Activated naive CD4-positive, alpha-beta T cell treated with anti-CD3 and anti-CD28 coated beads, Interleukin-2, amount 10 ng/mL, durations not matched to agents 7 days and 5 days (primary cell): ENCODE measurements around the gene CERS3.

Experiments
- CTCF ChIA-PET: fragments of 350-600 bp; sonication (Branson Sonifier 250); formaldehyde crosslinking; loops from one replicate; lab custom pipeline; 2021; ENCODE audit warnings: antibody characterized with exemption; lab: Charles Lee
- DNase-seq: peaks from one replicate; pipeline ENCODE4 v3.0.0-alpha.2; 2020
- H3K27ac Mint-ChIP-seq: one replicate; pipeline ENCODE4 v1.8.0; 2021; ENCODE audit warnings: mild to moderate bottlenecking, moderate library complexity, mixed read lengths
- H3K27me3 Mint-ChIP-seq: one replicate; pipeline ENCODE4 v1.8.0; 2021; ENCODE audit warnings: mild to moderate bottlenecking, mixed read lengths
- H3K36me3 Mint-ChIP-seq: one replicate; pipeline ENCODE4 v1.8.0; 2021; ENCODE audit warnings: mixed read lengths
- H3K4me1 Mint-ChIP-seq: one replicate; pipeline ENCODE4 v1.8.0; 2021; ENCODE audit warnings: mixed read lengths
- H3K4me3 Mint-ChIP-seq: one replicate; pipeline ENCODE4 v1.8.0; 2021; ENCODE audit warnings: mild to moderate bottlenecking, moderate library complexity, mixed read lengths
- H3K9me3 Mint-ChIP-seq: one replicate; pipeline ENCODE4 v1.8.0; 2021; ENCODE audit warnings: mixed read lengths

The CERS3 gene

GRCh38 chr15:100547961-100548360, 19.2 kb upstream of the CERS3 start:
- no peak overlapping the region for H3K4me3 Mint-ChIP-seq
- CTCF ChIA-PET: interaction anchor here (0.5 kb wide), 1 partner anchor 171 kb away, joined by 3 read pairs; no protein-coding TSS in a partner anchor
- H3K27ac Mint-ChIP-seq: no peak overlapping the region
- peaks cover 27% of the 10 kb centered on the region for H3K36me3 Mint-ChIP-seq
- peaks cover 7% of the 10 kb centered on the region for H3K9me3 Mint-ChIP-seq
- H3K4me1 Mint-ChIP-seq: peaks cover 8% of the 10 kb centered on the region
- no peak for DNase-seq
- H3K27me3 Mint-ChIP-seq: no peaks in the 10 kb centered on the region

GRCh38 chr15:100544946-100545345, 16.2 kb upstream of the CERS3 start:
- no peak overlapping the region for H3K4me3 Mint-ChIP-seq
- H3K27ac Mint-ChIP-seq: no peak overlapping the region
- CTCF ChIA-PET: no interaction called here
- no peaks in the 10 kb centered on the region for H3K9me3 Mint-ChIP-seq
- peaks cover 8% of the 10 kb centered on the region for H3K4me1 Mint-ChIP-seq
- no peaks in the 10 kb centered on the region for H3K27me3 Mint-ChIP-seq
- DNase-seq: no peak
- peaks cover 5% of the 10 kb centered on the region for H3K36me3 Mint-ChIP-seq

GRCh38 chr15:100544338-100544841, 15.6 kb upstream of the CERS3 start:
- Mint-ChIP-seq H3K27me3 (no peaks in the 10 kb centered on the region), H3K9me3 (no peaks in the 10 kb centered on the region), H3K4me1 (peaks cover 8% of the 10 kb centered on the region), H3K36me3 (peaks cover 4% of the 10 kb centered on the region), H3K27ac (no peak overlapping the region), H3K4me3 (no peak overlapping the region)
- CTCF ChIA-PET: no interaction called here
- no peak for DNase-seq

DNA sequence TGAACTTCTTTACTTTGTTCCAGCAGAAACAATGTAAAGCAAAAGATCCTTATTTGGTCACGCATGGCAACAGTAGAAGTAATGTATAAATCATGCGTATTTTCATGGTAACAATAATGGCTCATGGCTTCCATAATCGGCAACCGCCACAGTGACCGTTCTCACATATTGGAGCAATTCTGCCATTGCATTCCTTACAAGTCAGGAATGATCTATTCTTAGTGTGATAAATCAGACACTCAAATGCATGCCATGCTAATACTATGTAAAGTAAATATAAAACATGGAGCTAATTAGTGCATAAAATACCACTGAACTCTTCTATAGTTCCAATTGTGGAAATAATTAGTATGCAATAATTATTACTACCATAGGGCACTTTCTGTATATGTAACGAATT, 13.5 kb upstream of the CERS3 start:
- Mint-ChIP-seq H3K36me3 (peaks cover 6% of the 10 kb centered on the region), H3K4me1 (peaks cover 8% of the 10 kb centered on the region), H3K27me3 (no peaks in the 10 kb centered on the region), H3K4me3 (no peak overlapping the region), H3K9me3 (peaks cover 9% of the 10 kb centered on the region), H3K27ac (no peak overlapping the region)
- CTCF ChIA-PET: interaction anchor here (0.9 kb wide), 1 partner anchor 200 kb away, joined by 3 read pairs; no protein-coding TSS in a partner anchor
- no peak for DNase-seq

GRCh38 chr15:100537331-100537730, 8.6 kb upstream of the CERS3 start:
- Mint-ChIP-seq H3K27me3 (peaks cover 11% of the 10 kb centered on the region), H3K4me1 (no peaks in the 10 kb centered on the region), H3K36me3 (peaks cover 5% of the 10 kb centered on the region), H3K4me3 (no peak overlapping the region), H3K9me3 (peaks cover 9% of the 10 kb centered on the region), H3K27ac (no peak overlapping the region)
- CTCF ChIA-PET: no interaction called here
- no peak for DNase-seq

DNA sequence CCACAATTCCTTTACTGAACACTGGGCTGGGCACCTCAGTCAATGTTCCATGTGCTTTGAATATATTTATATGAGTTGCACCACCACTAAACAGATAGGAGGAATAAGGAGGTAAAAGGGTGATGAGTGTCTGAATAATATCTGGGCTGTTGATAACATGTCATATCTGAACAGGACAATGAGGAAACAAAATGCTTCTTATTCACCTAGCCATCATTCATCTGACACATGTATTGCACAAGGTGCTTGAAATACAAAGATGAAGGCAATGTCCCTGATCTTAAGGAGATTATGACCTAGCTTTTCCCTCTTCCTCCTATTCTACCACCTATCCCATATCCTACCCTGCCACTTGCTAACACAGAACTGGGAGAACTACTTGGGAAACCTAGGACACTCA, 8.0 kb upstream of the CERS3 start:
- CTCF ChIA-PET: no interaction called here
- Mint-ChIP-seq H3K4me3 (no peak overlapping the region), H3K4me1 (no peaks in the 10 kb centered on the region), H3K36me3 (peaks cover 5% of the 10 kb centered on the region), H3K27me3 (peaks cover 11% of the 10 kb centered on the region), H3K27ac (no peak overlapping the region), H3K9me3 (peaks cover 9% of the 10 kb centered on the region)
- no peak for DNase-seq

DNA sequence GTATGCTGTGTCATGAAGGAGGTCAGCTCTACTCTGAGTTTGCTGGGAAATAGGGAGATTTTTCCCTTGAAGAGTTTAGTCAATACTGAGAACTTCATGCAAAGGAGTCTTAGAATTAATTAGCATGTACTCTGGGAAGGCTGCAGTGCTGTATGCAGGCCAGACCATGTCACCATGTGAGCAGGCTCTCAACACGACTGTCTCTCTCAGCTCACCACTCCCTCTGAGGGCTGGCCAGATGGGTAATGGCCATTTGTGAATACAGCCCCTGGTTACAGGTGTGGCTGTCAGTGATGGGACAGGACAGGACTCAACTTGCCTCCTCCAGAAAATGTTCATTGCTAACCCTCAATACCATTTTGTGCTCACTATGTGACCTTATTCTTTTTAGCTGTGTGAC, 5.1 kb upstream of the CERS3 start:
- H3K27ac Mint-ChIP-seq: no peak overlapping the region
- H3K4me1 Mint-ChIP-seq: peaks cover 16% of the 10 kb centered on the region
- peaks cover 5% of the 10 kb centered on the region for H3K9me3 Mint-ChIP-seq
- H3K36me3 Mint-ChIP-seq: peaks cover 5% of the 10 kb centered on the region
- DNase-seq: no peak
- no peak overlapping the region for H3K4me3 Mint-ChIP-seq
- peaks cover 15% of the 10 kb centered on the region for H3K27me3 Mint-ChIP-seq
- CTCF ChIA-PET: no interaction called here

DNA sequence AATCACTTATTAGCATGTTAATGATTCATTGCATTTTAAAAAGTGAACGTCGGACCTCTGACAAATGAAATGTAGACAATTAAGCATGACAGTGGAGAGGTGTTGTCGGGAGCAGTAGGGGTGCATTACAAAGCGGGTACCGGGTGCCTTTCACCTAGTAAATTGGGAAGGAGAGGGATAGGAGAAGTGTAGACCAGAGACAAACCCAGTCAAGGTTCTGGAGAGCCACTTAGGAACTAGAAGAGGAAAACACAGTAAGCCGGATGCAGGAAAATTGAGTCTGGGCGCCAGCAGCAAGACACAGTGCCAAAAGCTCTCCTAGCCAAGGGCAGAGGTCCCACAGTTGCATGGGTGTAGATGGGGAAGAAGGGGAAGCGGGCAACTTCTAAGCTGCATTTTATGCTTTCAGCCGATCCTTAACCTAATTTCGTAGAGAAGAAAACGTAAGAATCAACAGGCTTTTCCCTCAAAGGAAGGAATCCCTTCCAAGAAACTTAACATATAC, 3.1 kb upstream of the CERS3 start:
- Mint-ChIP-seq H3K27me3 (peaks cover 18% of the 10 kb centered on the region), H3K36me3 (no peaks in the 10 kb centered on the region), H3K27ac (no peak overlapping the region), H3K4me1 (peaks cover 22% of the 10 kb centered on the region), H3K4me3 (no peak overlapping the region), H3K9me3 (no peaks in the 10 kb centered on the region)
- DNase-seq: no peak
- CTCF ChIA-PET: no interaction called here

DNA sequence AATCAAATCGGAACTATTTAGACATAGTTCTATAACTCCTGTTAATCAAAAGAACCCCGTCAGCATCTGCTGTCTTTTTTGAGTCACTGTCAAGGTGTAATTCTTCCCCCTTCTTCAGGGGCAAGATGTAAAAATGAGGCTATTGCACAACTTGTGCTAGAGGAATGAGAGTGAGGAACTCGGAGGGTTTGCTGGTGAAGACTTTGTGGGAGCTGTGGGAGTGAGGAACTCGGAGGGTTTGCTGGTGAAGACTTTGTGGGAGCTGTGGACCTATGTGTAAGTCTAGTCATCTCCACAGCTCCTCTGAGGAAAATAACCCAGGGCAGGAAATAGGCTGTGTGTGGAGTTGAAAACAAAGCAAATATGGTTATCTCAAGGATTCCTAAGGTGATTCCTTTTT, 2.5 kb upstream of the CERS3 start:
- no peak for DNase-seq
- H3K27ac Mint-ChIP-seq: no peak overlapping the region
- CTCF ChIA-PET: no interaction called here

GRCh38 chr15:100529556-100529955, 806 bp upstream of the CERS3 start:
- Mint-ChIP-seq H3K27me3 (peaks cover 18% of the 10 kb centered on the region), H3K9me3 (no peaks in the 10 kb centered on the region), H3K4me3 (no peak overlapping the region), H3K4me1 (peaks cover 22% of the 10 kb centered on the region), H3K27ac (peak overlapping the region; percentile 37), H3K36me3 (no peaks in the 10 kb centered on the region)
- CTCF ChIA-PET: no interaction called here
- no peak for DNase-seq

More for the DNA sequence above, 2.5 kb upstream of the CERS3 start:
- no peak overlapping the region for H3K4me3 Mint-ChIP-seq
- H3K27me3 Mint-ChIP-seq: peaks cover 18% of the 10 kb centered on the region
- peaks cover 22% of the 10 kb centered on the region for H3K4me1 Mint-ChIP-seq
- H3K9me3 Mint-ChIP-seq: no peaks in the 10 kb centered on the region
- no peaks in the 10 kb centered on the region for H3K36me3 Mint-ChIP-seq

DNA sequence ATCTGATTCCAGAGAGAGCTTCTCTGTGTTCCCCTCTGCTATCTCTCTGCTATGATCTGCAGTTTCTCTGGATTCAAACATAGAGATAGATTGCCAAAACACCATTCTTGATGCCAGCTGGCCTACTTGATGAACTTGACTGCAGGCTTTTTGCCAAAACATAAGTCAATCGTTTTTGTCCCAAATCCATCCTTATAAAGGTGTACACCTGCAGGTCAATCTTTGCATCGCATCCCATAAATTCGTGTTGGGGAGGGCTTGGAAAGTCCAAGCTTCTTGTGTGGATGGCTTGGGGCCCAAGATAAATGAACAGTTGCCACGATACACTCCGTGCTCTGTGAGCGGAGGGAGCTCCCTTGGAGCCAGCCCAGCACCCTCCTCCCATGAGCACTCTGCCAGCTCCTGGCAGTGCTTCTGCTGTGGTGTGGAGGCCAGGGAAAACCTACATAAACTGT, 2.7 kb downstream of the CERS3 start:
- H3K27me3 Mint-ChIP-seq: peaks cover 4% of the 10 kb centered on the region
- CTCF ChIA-PET: interaction anchor here (2.5 kb wide), 1 partner anchor 176 kb away, joined by 6 read pairs; no protein-coding TSS in a partner anchor
- H3K4me3 Mint-ChIP-seq: no peak overlapping the region
- no peak overlapping the region for H3K27ac Mint-ChIP-seq
- peaks cover 26% of the 10 kb centered on the region for H3K4me1 Mint-ChIP-seq
- peaks cover 2% of the 10 kb centered on the region for H3K36me3 Mint-ChIP-seq
- DNase-seq: no peak
- H3K9me3 Mint-ChIP-seq: peaks cover 8% of the 10 kb centered on the region

- DNase-seq: no peak
- Mint-ChIP-seq H3K4me1 (peaks cover 32% of the 10 kb centered on the region), H3K4me3 (no peak overlapping the region), H3K36me3 (peaks cover 2% of the 10 kb centered on the region), H3K9me3 (peaks cover 8% of the 10 kb centered on the region), H3K27ac (no peak overlapping the region), H3K27me3 (peaks cover 3% of the 10 kb centered on the region)
- CTCF ChIA-PET: interaction anchor here (2.5 kb wide), 1 partner anchor 175 kb away, joined by 6 read pairs; no protein-coding TSS in a partner anchor
These were observed 3.3 kb downstream of the CERS3 start for GRCh38 chr15:100525436-100525835.

GRCh38 chr15:100524326-100524725, 4.4 kb downstream of the CERS3 start:
- Mint-ChIP-seq H3K4me1 (peaks cover 31% of the 10 kb centered on the region), H3K27me3 (peaks cover 3% of the 10 kb centered on the region), H3K9me3 (peaks cover 8% of the 10 kb centered on the region), H3K27ac (no peak overlapping the region), H3K36me3 (peaks cover 2% of the 10 kb centered on the region), H3K4me3 (no peak overlapping the region)
- DNase-seq: no peak
- CTCF ChIA-PET: interaction anchor here (2.5 kb wide), 1 partner anchor 174 kb away, joined by 6 read pairs; no protein-coding TSS in a partner anchor

DNA sequence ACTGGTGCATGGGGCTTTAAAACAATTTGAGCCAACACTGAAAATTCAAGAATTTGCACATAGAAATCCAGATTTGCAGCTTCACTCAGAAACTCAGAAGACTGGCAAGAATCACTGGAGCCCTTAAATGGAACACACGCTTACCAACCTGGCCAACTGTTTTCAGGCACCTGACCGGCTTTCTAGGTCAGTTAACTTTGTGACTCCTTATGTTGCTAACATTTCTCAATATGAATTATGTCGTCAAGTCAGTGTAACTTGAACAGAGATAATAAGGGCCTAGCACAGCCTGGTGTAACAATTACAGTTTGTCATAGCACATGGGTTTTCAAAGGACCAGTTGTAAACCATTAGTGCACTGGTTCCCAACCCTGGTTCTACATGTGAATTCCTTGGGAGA, 6.8 kb downstream of the CERS3 start:
- no peak for DNase-seq

More for the DNA sequence above, 6.8 kb downstream of the CERS3 start:
- Mint-ChIP-seq H3K36me3 (peaks cover 2% of the 10 kb centered on the region), H3K27me3 (no peaks in the 10 kb centered on the region), H3K27ac (no peak overlapping the region), H3K4me1 (peaks cover 23% of the 10 kb centered on the region), H3K9me3 (peaks cover 8% of the 10 kb centered on the region), H3K4me3 (no peak overlapping the region)
- CTCF ChIA-PET: no interaction called here
